Testis (tissue), 3 donors: ENCODE data around the gene SUMO2. TPM values are rescaled to one million over a fixed set of nuclear protein-coding genes. Genes with fewer than 3 reads are reported as not detected.

Experiments used
- DNase-seq: peaks from one replicate; pipeline ENCODE4 v3.0.0-alpha.2; 2019
- H3K27ac ChIP-seq, 2 donors: fragments of 200-600 bp; sonication (generic); one replicate each; pipeline ENCODE4 v1.5.1; 2019
- H3K27me3 ChIP-seq: fragments of 200-600 bp; sonication (generic); one replicate; pipeline ENCODE4 v1.5.1; 2019
- H3K36me3 ChIP-seq: fragments of 200-600 bp; sonication (generic); one replicate; pipeline ENCODE4 v1.5.1; 2017; ENCODE audit warnings: low read depth; ENCODE audit errors: missing control alignments
- H3K4me1 ChIP-seq: fragments of 200-600 bp; sonication (generic); one replicate; pipeline ENCODE4 v1.5.1; 2019
- H3K4me3 ChIP-seq, 2 donors: fragments of 200-600 bp; sonication (generic); one replicate each; pipeline ENCODE4 v1.5.1; 2017 to 2019
- H3K9me3 ChIP-seq: fragments of 200-600 bp; sonication (generic); one replicate; pipeline ENCODE4 v1.5.1; 2017
- CTCF ChIP-seq, 3 experiments: fragments of 450-650 bp in 2 of 3; fragments of 200-600 bp in 1 of 3; sonication (generic) in 1 of 3; IDR thresholded peaks; one replicate each; pipeline ENCODE4 v1.5.1; 2016 to 2019; ENCODE audit warnings: antibody characterized with exemption in 3 of 3, mild to moderate bottlenecking in 2 of 3, moderate library complexity in 1 of 3
- POLR2A ChIP-seq: fragments of 450-650 bp; IDR thresholded peaks from one replicate; pipeline ENCODE4 v1.6.1; 2017; ENCODE audit warnings: antibody characterized with exemption, mild to moderate bottlenecking, moderate library complexity
- WGBS, 2 donors: methylation state at CpG; one replicate each; pipeline ENCODE4 v1.1.5; 2018; 5-methylcytosine and 5-hydroxymethylcytosine counted together
- intact Hi-C: fragments of 100-400 bp; cut with DNase I; formaldehyde crosslinking; loops from one replicate; pipeline ENCODE4 v1.15.1; 2023; ENCODE audit warnings: low total_unique reads
- polyA plus RNA-seq: library from polyadenylated mRNA; stranded (reverse); fragments of 350-450 nt; fragmentation: Illumina TruSeq; extraction: RNeasy Lipid Tissue Mini Kit (QIAGEN cat#74804); gene quantifications from one replicate; pipeline ENCODE4 v1.2.3, GENCODE V29; 2014; ENCODE audit warnings: low read depth, low replicate concordance; ENCODE audit not compliant: insufficient read depth
- total RNA-seq, 2 donors: library from RNA; depleted of rRNA; stranded (reverse); fragments of >200 nt; gene quantifications; one replicate each; pipeline ENCODE4 v1.2.3, GENCODE V29; 2016

Gene SUMO2
- total and polyA plus RNA-seq, 3 donors from 2014 or later, result 92.3 to 484 (median 102) TPM

GRCh38 chr17:75151930-75152329 lies 30.8 kb downstream of the SUMO2 start:
- no peaks in the 10 kb centered on the region for H3K27me3 ChIP-seq
- H3K27ac ChIP-seq, result no peak overlapping the region
- 73 to 82% methylated on average over 6 of the region's 6 CpGs for WGBS, 2 donors
- intact Hi-C loops, result no loop called here
- H3K4me1 ChIP-seq, result no peaks in the 10 kb centered on the region
- no peak for TF ChIP-seq POLR2A
- no peak for TF ChIP-seq CTCF (IDR thresholded peaks at IDR 0.05)
- DNase-seq, result no peak
- no peaks in the 10 kb centered on the region for H3K36me3 ChIP-seq
- no peak overlapping the region for H3K4me3 ChIP-seq
- no peaks in the 10 kb centered on the region for H3K9me3 ChIP-seq

- Histone ChIP-seq H3K27ac (no peak overlapping the region), H3K27me3 (no peaks in the 10 kb centered on the region), H3K4me3 (no peak overlapping the region), H3K9me3 (no peaks in the 10 kb centered on the region), H3K36me3 (no peaks in the 10 kb centered on the region), H3K4me1 (no peaks in the 10 kb centered on the region)
- intact Hi-C loops, result no loop called here
- no peak for TF ChIP-seq POLR2A
- no peak for TF ChIP-seq CTCF (IDR thresholded peaks at IDR 0.05)
- 78 to 83% methylated on average over 6 of the region's 6 CpGs for WGBS, 2 donors
- no peak for DNase-seq
Observed at GRCh38 chr17:75147878-75148546, 34.7 kb downstream of the SUMO2 start.

- no peak overlapping the region for H3K27ac ChIP-seq
- no peaks in the 10 kb centered on the region for H3K9me3 ChIP-seq
- H3K27me3 ChIP-seq, result no peaks in the 10 kb centered on the region
- no peak for DNase-seq
- H3K4me3 ChIP-seq, result no peak overlapping the region
- intact Hi-C loops, result no loop called here
- H3K36me3 ChIP-seq, result no peaks in the 10 kb centered on the region
- H3K4me1 ChIP-seq, result no peaks in the 10 kb centered on the region
- TF ChIP-seq POLR2A, result no peak
- WGBS, 2 donors, result 81 to 88% methylated on average over 3 of the region's 3 CpGs
Observed at GRCh38 chr17:75146592-75146991, 36.2 kb downstream of the SUMO2 start.

GRCh38 chr17:75144816-75145512 lies 37.8 kb downstream of the SUMO2 start:
- 80 to 85% methylated on average over 11 of the region's 11 CpGs for WGBS, 2 donors
- intact Hi-C loops, result no loop called here
- no peaks in the 10 kb centered on the region for H3K36me3 ChIP-seq
- H3K4me3 ChIP-seq, result no peak overlapping the region
- no peak for DNase-seq
- H3K27me3 ChIP-seq, result no peaks in the 10 kb centered on the region
- H3K27ac ChIP-seq, result no peak overlapping the region
- H3K9me3 ChIP-seq, result no peaks in the 10 kb centered on the region
- H3K4me1 ChIP-seq, result peaks cover 3% of the 10 kb centered on the region
- TF ChIP-seq POLR2A, result no peak
- TF ChIP-seq CTCF (IDR thresholded peaks at IDR 0.05), result no peak

GRCh38 chr17:75142236-75142971 lies 40.4 kb downstream of the SUMO2 start:
- no peaks in the 10 kb centered on the region for H3K36me3 ChIP-seq
- intact Hi-C loops, result no loop called here
- no peak for TF ChIP-seq POLR2A
- TF ChIP-seq CTCF (IDR thresholded peaks at IDR 0.05), result no peak

More at GRCh38 chr17:75142236-75142971, 40.4 kb downstream of the SUMO2 start:
- Histone ChIP-seq H3K4me3 (no peak overlapping the region), H3K4me1 (peaks cover 6% of the 10 kb centered on the region), H3K9me3 (no peaks in the 10 kb centered on the region), H3K27ac (no peak overlapping the region), H3K27me3 (no peaks in the 10 kb centered on the region)
- no peak for DNase-seq
- WGBS, 2 donors, result 85 to 87% methylated on average over 13 of the region's 13 CpGs
